SK-N-SH (cell line): ENCODE data around the gene AP1S3. TPM values are rescaled to one million over a fixed set of nuclear protein-coding genes. Genes with fewer than 3 reads are reported as not detected.

Experiments
- CTCF ChIA-PET: fragments of 300-600, 350-600 bp; formaldehyde crosslinking; extraction: SDS; loops from one replicate; lab custom pipeline; 2021; lab: Yijun Ruan, JAX
- POLR2A ChIA-PET: fragments of 350-600 bp; sonication (Branson Sonifier 250); formaldehyde crosslinking; extraction: SDS; loops from one replicate; lab custom pipeline; 2020; ENCODE audit warnings: antibody characterized with exemption, inconsistent platforms; lab: Yijun Ruan, JAX
- DNase-seq: peaks from one replicate; pipeline ENCODE4 v3.0.0; 2012
- H2AFZ ChIP-seq: fragments of 200-600 bp; sonication (generic); 2 replicates; pipeline ENCODE4 v1.8.1; 2016; ENCODE audit warnings: antibody characterized with exemption, mild to moderate bottlenecking, low read depth
- H3F3A ChIP-seq: fragments of 200-600 bp; sonication (generic); replicated peaks from 2 replicates; pipeline ENCODE3; 2016; ENCODE audit warnings: antibody characterized with exemption, mild to moderate bottlenecking; ENCODE audit not compliant: insufficient read depth
- H3K27ac ChIP-seq, 2 experiments: fragments of 200-500 bp in 1 of 2; fragments of 200-600 bp in 1 of 2; sonication (Bioruptor generic) in 1 of 2; sonication (generic), shearing (Covaris generic) in 1 of 2; 2 replicates each; pipeline versions ENCODE4 v1.5.1 to v1.6.1; 2014 to 2016; ENCODE audit warnings: low read depth in 2 of 2, inconsistent platforms in 1 of 2, low read length in 1 of 2, mild to moderate bottlenecking in 1 of 2, mixed read lengths in 1 of 2
- H3K27me3 ChIP-seq: fragments of 200-600 bp; sonication (generic), shearing (Covaris generic); 2 replicates; pipeline ENCODE4 v1.6.1; 2016; ENCODE audit warnings: mixed run types; ENCODE audit not compliant: insufficient read depth
- H3K36me3 ChIP-seq, 2 experiments: fragments of 200-500 bp in 1 of 2; fragments of 200-600 bp in 1 of 2; sonication (Bioruptor generic) in 1 of 2; sonication (generic) in 1 of 2; replicated peaks in 1 of 2; 2 replicates each; pipeline versions ENCODE3 to v1.5.1; 2014 to 2016; ENCODE audit warnings: low read length in 1 of 2, mild to moderate bottlenecking in 1 of 2; ENCODE audit not compliant: insufficient read depth in 2 of 2, control insufficient read depth in 1 of 2
- H3K4me1 ChIP-seq, 2 experiments: fragments of 200-500 bp in 1 of 2; fragments of 200-600 bp in 1 of 2; sonication (Bioruptor generic) in 1 of 2; sonication (generic), shearing (Covaris generic) in 1 of 2; 2 replicates each; pipeline versions ENCODE4 v1.5.1 to v1.6.1; 2014 to 2016; ENCODE audit warnings: low read depth in 1 of 2, low read length in 1 of 2, mixed run types in 1 of 2; ENCODE audit not compliant: insufficient read depth in 2 of 2, control insufficient read depth in 1 of 2
- H3K4me2 ChIP-seq: fragments of 200-600 bp; sonication (generic), shearing (Covaris generic); 2 replicates; pipeline ENCODE4 v1.6.1; 2017; ENCODE audit warnings: mixed run types
- H3K4me3 ChIP-seq, 2 experiments: fragments of 200-500 bp in 1 of 2; fragments of 200-600 bp in 1 of 2; sonication (Bioruptor generic) in 1 of 2; sonication (generic), shearing (Covaris generic) in 1 of 2; 2 replicates each; pipeline versions ENCODE4 v1.5.1 to v1.8.1; 2014 to 2016; ENCODE audit warnings: low read depth in 2 of 2, inconsistent platforms in 1 of 2, low read length in 1 of 2, mild to moderate bottlenecking in 1 of 2, mixed read lengths in 1 of 2, moderate library complexity in 1 of 2
- H3K79me2 ChIP-seq: fragments of 200-600 bp; sonication (generic); 2 replicates; pipeline ENCODE4 v1.8.1; 2017; ENCODE audit warnings: mild to moderate bottlenecking; ENCODE audit not compliant: insufficient read depth
- H3K9ac ChIP-seq: fragments of 200-600 bp; sonication (generic); 2 replicates; pipeline ENCODE4 v1.6.1; 2017; ENCODE audit warnings: mixed run types
- H3K9me2 ChIP-seq: fragments of 200-600 bp; sonication (generic); 2 replicates; pipeline ENCODE4 v1.6.1; 2017; ENCODE audit warnings: mixed run types
- H3K9me3 ChIP-seq: fragments of 200-600 bp; sonication (generic); 2 replicates; pipeline ENCODE4 v1.6.1; 2017; ENCODE audit warnings: mixed run types, mild to moderate bottlenecking, moderate library complexity
- H4K20me1 ChIP-seq: fragments of 200-600 bp; sonication (generic); 2 replicates; pipeline ENCODE4 v1.6.1; 2017; ENCODE audit warnings: mild to moderate bottlenecking, mixed run types; ENCODE audit not compliant: insufficient read depth
- EP300 ChIP-seq, 2 experiments: IDR thresholded peaks; 2 replicates each; pipeline versions ENCODE4 v1.4.0 to v1.6.1; 2012; ENCODE audit warnings: borderline replicate concordance in 1 of 2, low read depth in 1 of 2, low read length in 1 of 2
- EZH2phosphoT487 ChIP-seq: fragments of 200-600 bp; sonication (generic); IDR thresholded peaks from 2 replicates; pipeline ENCODE4 v1.6.1; 2017; ENCODE audit warnings: low read depth, mixed run types, mild to moderate bottlenecking, antibody characterized with exemption, moderate library complexity, borderline replicate concordance
- GABPA ChIP-seq: IDR thresholded peaks from 2 replicates; pipeline ENCODE4 v1.4.0; 2012; ENCODE audit warnings: low read depth, mild to moderate bottlenecking
- MXI1 ChIP-seq: IDR thresholded peaks from 2 replicates; pipeline ENCODE4 v1.6.1; 2012; ENCODE audit warnings: mild to moderate bottlenecking, low read depth, low read length, improper control_type of control experiment
- PBX3 ChIP-seq: IDR thresholded peaks from 2 replicates; pipeline ENCODE4; 2012
- REST ChIP-seq: IDR thresholded peaks from 2 replicates; pipeline ENCODE4 v1.6.1; 2012; ENCODE audit warnings: mild to moderate bottlenecking, low read depth, low read length, moderate library complexity
- RXRA ChIP-seq: IDR thresholded peaks from 2 replicates; pipeline ENCODE4 v1.4.0; 2012; ENCODE audit warnings: low read depth, mild to moderate bottlenecking, borderline replicate concordance
- TAF1 ChIP-seq: IDR thresholded peaks from 2 replicates; pipeline ENCODE4 v1.6.1; 2012; ENCODE audit warnings: low read depth, mild to moderate bottlenecking, low read length, moderate library complexity, borderline replicate concordance
- USF2 ChIP-seq: fragments of 150-350 bp; IDR thresholded peaks from 2 replicates; pipeline ENCODE4 v1.6.1; 2017; ENCODE audit warnings: antibody characterized with exemption, low read length, low read depth, borderline replicate concordance
- YY1 ChIP-seq: IDR thresholded peaks from 2 replicates; pipeline ENCODE4 v1.4.0; 2012; ENCODE audit warnings: low read depth, mild to moderate bottlenecking
- WGBS: methylation state at CpG from one replicate; pipeline ENCODE4 v1.1.6; 2017; ENCODE audit warnings: low lambda C conversion rate; 5-methylcytosine and 5-hydroxymethylcytosine counted together
- polyA plus RNA-seq, 3 experiments: library from polyadenylated mRNA; depleted of rRNA; stranded (reverse); fragments of >200 nt; gene quantifications; 2 replicates each; pipeline ENCODE4 v1.2.3, GENCODE V29; 2012
- TF ChIP-seq, protein P1 (sequence below): IDR thresholded peaks from 2 replicates; pipeline ENCODE4 v1.4.0; 2012; ENCODE audit warnings: low read depth

Gene AP1S3
- polyA plus RNA-seq, 1 of the 3 experiments (the other 2 are of a cell fraction), result 4.8 TPM

- H3F3A ChIP-seq, result peaks cover 9% of the 10 kb centered on the region
- no peaks in the 10 kb centered on the region for H3K27me3 ChIP-seq
- peaks cover 6% of the 10 kb centered on the region; the same call in 1 of the 2 replicates for H3K79me2 ChIP-seq
- TF ChIP-seq, protein P1, sequence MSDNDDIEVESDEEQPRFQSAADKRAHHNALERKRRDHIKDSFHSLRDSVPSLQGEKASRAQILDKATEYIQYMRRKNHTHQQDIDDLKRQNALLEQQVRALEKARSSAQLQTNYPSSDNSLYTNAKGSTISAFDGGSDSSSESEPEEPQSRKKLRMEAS, result no peak
- no peak for TF ChIP-seq REST
- no peak overlapping the region for H3K4me2 ChIP-seq
- H2AFZ ChIP-seq, result no peak overlapping the region
- CTCF ChIA-PET, result interaction anchor here (0.7 to 2.6 kb wide), 2 partner anchors 10 to 934 kb away, joined by 3 to 9 read pairs; no protein-coding TSS in a partner anchor
- H3K27ac ChIP-seq, result no peak overlapping the region
- no peak overlapping the region for H3K9ac ChIP-seq
- no peaks in the 10 kb centered on the region for H3K9me2 ChIP-seq
- H3K9me3 ChIP-seq, result no peaks in the 10 kb centered on the region
- DNase-seq, result no peak
- POLR2A ChIA-PET, result no interaction called here
- 91% methylated on average over 2 of the region's 2 CpGs for WGBS
- H3K36me3 ChIP-seq, result no peaks in the 10 kb centered on the region
- H3K4me3 ChIP-seq, result no peak overlapping the region
- no peaks in the 10 kb centered on the region for H4K20me1 ChIP-seq
- H3K4me1 ChIP-seq, result peaks cover 2 to 25% of the 10 kb centered on the region in 2 experiments; a peak in 2 of 4 replicates
These were observed 25.6 kb downstream of the AP1S3 start for GRCh38 chr2:223811757-223812156.

GRCh38 chr2:223805008-223805407 lies 32.4 kb downstream of the AP1S3 start:
- H3K4me2 ChIP-seq, result no peak overlapping the region
- no peaks in the 10 kb centered on the region for H3K36me3 ChIP-seq
- no peak overlapping the region for H3K4me3 ChIP-seq
- peaks cover 20% of the 10 kb centered on the region for H3F3A ChIP-seq
- peaks cover 4% of the 10 kb centered on the region; the same call in 1 of the 2 replicates for H3K79me2 ChIP-seq
- H4K20me1 ChIP-seq, result no peaks in the 10 kb centered on the region
- no peak overlapping the region for H3K27ac ChIP-seq
- TF ChIP-seq TAF1 (no peak), EZH2phosphoT487 (no peak), EP300 (IDR thresholded peaks at IDR 0.05; ENCODE audit: borderline replicate concordance in 1 of 2, low read depth in 1 of 2, low read length in 1 of 2) (no peak), YY1 (no peak), GABPA (no peak), USF2 (no peak), MXI1 (no peak), RXRA (no peak), PBX3 (no peak)
- no peak for DNase-seq
- H3K9me3 ChIP-seq, result no peaks in the 10 kb centered on the region
- 93% methylated on average over 8 of the region's 8 CpGs for WGBS
- ChIA-PET POLR2A (no interaction called here), CTCF (no interaction called here)
- H3K9ac ChIP-seq, result no peak overlapping the region
- no peaks in the 10 kb centered on the region for H3K9me2 ChIP-seq
- H3K27me3 ChIP-seq, result no peaks in the 10 kb centered on the region
- H3K4me1 ChIP-seq, result peaks cover 0 to 20% of the 10 kb centered on the region in 2 experiments; a peak in 1 of 4 replicates
- no peak overlapping the region for H2AFZ ChIP-seq
